NCI-H187 treated with DMSO at 0.1 percent for 48 hours (cell line): Measurements from ENCODE around the gene POMT1.
"Not testable (repeated sequence)": the region's sequence is repeated elsewhere in the genome, so short reads cannot be mapped to it uniquely, and the experiment has no call there.

Experiments
- DNase-seq: peaks from one replicate; lab custom pipeline; 2025; lab: John Stamatoyannopoulos, UW

Gene POMT1

GRCh38 chr9:131502781-131503625 is at the start of gene POMT1:
Gene POMT1 (plus strand): TSS chr9:131502918. CDS start chr9:131504219, 1,301 bp downstream.
- peak; percentile 28 for DNase-seq

- DNase-seq = no peak
Observed at GRCh38 chr9:131454028-131454427, 48.7 kb upstream of the POMT1 start.

GRCh38 chr9:131455655-131456054 is 47.1 kb upstream of the POMT1 start:
- DNase-seq = not testable (repeated sequence)

- no peak for DNase-seq
Observed at GRCh38 chr9:131457746-131458145, 45.0 kb upstream of the POMT1 start.

- no peak for DNase-seq
Observed at GRCh38 chr9:131459056-131459455, 43.7 kb upstream of the POMT1 start.

- DNase-seq = no peak
Observed at GRCh38 chr9:131461166-131461565, 41.6 kb upstream of the POMT1 start.

- DNase-seq = no peak
Observed at GRCh38 chr9:131464354-131465000, 38.2 kb upstream of the POMT1 start.

GRCh38 chr9:131465401-131465800 is 37.3 kb upstream of the POMT1 start:
- DNase-seq = no peak

GRCh38 chr9:131467214-131467935 is 35.3 kb upstream of the POMT1 start:
- DNase-seq = no peak

- DNase-seq = no peak
Observed at GRCh38 chr9:131468031-131468430, 34.7 kb upstream of the POMT1 start.

GRCh38 chr9:131469356-131469755 is 33.4 kb upstream of the POMT1 start:
- no peak for DNase-seq

- no peak for DNase-seq
Observed at GRCh38 chr9:131469951-131470350, 32.8 kb upstream of the POMT1 start.

- no peak for DNase-seq
Observed at GRCh38 chr9:131470581-131470991, 32.1 kb upstream of the POMT1 start.

- DNase-seq = not testable (repeated sequence)
Observed at GRCh38 chr9:131472085-131472484, 30.6 kb upstream of the POMT1 start.

GRCh38 chr9:131473198-131473885 is 29.4 kb upstream of the POMT1 start:
- DNase-seq = no peak

GRCh38 chr9:131473891-131474290 is 28.8 kb upstream of the POMT1 start:
- no peak for DNase-seq

GRCh38 chr9:131474711-131475110 is 28.0 kb upstream of the POMT1 start:
- no peak for DNase-seq

- no peak for DNase-seq
Observed at GRCh38 chr9:131475111-131475955, 27.4 kb upstream of the POMT1 start.

- DNase-seq = no peak
Observed at GRCh38 chr9:131475956-131476776, 26.6 kb upstream of the POMT1 start.

- no peak for DNase-seq
Observed at GRCh38 chr9:131476777-131477345, 25.9 kb upstream of the POMT1 start.
